Fibroblast of villous mesenchyme (primary cell): Measurements from ENCODE around the gene CELF2. TPM values are rescaled to one million over a fixed set of nuclear protein-coding genes. Genes with fewer than 3 reads are reported as not detected.

Source experiments
- DNase-seq: peaks from one replicate; pipeline ENCODE4 v3.0.0-alpha.2; 2010; ENCODE audit warnings: low read depth
- H3K4me3 ChIP-seq: 2 replicates; pipeline ENCODE4 v1.5.1; 2011; ENCODE audit warnings: low read depth, mild to moderate bottlenecking, low read length
- CTCF ChIP-seq: IDR thresholded peaks from 2 replicates; pipeline ENCODE4 v1.5.1; 2012; ENCODE audit warnings: low read depth, mild to moderate bottlenecking, low read length; ENCODE audit not compliant: insufficient read depth
- total RNA-seq: library from RNA; depleted of rRNA; stranded (reverse); fragments of >200 nt; gene quantifications from 2 replicates; pipeline ENCODE4 v1.2.3, GENCODE V29; 2012

CELF2 gene
- total RNA-seq, 1 donor, result 2.2 TPM

DNA sequence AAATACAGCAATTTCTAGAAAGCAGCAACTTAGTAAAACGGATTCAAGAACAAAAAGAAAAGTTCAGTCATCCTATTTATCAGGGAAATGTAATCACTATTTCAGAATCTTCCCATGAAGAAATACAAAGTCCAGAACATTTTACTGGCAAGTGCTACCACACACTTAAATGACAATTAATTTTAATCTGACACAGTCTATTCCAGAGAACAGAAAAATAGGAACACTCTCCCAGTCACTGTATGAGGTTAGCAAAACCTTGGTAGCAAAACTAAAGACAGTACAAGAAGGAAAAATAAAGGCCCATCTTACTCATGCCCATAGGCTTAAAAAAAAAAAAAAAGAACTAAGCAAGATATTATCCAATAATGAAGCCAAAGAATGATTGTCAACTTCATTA lies 295.8 kb downstream of the CELF2 start:
- DNase-seq, result no peak
- H3K4me3 ChIP-seq, result no peak overlapping the region
- TF ChIP-seq CTCF, result no peak

DNA sequence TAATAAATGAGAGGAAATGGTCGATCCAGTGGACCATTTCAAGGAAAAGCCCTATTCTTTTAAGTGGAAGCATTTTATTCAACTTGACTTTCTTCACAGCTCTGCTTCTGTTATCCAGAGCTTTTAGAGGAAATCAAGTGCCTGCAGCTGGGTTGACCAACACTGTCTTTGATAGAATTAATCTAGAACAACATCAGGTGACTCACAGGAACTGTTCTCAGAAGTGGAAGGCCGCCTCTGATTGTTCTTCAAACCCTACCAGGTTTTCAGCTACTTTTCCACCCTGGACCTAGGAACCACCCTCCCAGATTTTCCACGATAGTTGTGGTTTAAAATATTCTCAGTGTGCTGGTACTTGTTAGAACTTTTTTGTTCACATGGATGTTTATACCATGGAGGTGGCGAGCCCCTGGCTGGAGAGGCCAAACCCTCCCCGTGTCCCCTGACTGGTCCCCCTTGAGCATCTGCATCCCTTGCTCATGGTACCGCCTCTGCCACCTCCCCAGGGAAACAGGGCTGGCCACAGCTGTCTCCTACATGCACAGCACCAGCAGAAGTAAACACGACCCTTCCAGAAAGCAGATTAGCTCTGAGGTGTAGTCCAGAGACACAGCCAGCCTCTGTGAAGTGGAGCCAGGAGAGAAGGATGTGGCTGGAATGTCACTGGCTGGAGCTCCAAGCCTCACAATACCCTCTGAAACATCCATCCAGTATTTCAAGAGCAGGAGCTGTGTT lies 300.4 kb downstream of the CELF2 start:
- H3K4me3 ChIP-seq, result no peak overlapping the region
- no peak for TF ChIP-seq CTCF
- DNase-seq, result no peak

- DNase-seq, result no peak
- no peak overlapping the region for H3K4me3 ChIP-seq
- no peak for TF ChIP-seq CTCF
These were observed 301.3 kb downstream of the CELF2 start for GRCh38 chr10:11318826-11319598.

- no peak for TF ChIP-seq CTCF
- H3K4me3 ChIP-seq, result no peak overlapping the region
- DNase-seq, result no peak
These were observed 302.4 kb downstream of the CELF2 start for GRCh38 chr10:11319990-11320602.

GRCh38 chr10:11320809-11321520 lies 303.3 kb downstream of the CELF2 start:
- H3K4me3 ChIP-seq, result no peak overlapping the region
- TF ChIP-seq CTCF, result no peak
- no peak for DNase-seq

- TF ChIP-seq CTCF, result no peak
- H3K4me3 ChIP-seq, result no peak overlapping the region
- no peak for DNase-seq
These were observed 305.0 kb downstream of the CELF2 start for GRCh38 chr10:11322698-11323097.
